ENCODE measurements around the gene ITPKC. TPM values are rescaled to one million over a fixed set of nuclear protein-coding genes. Genes with fewer than 3 reads are reported as not detected.

ITPKC gene
- total and polyA plus RNA-seq, 10 of the 15 experiments (the other 5 are each of a cell fraction or from before 2014, with no cell fraction given), result 0.03 to 6.4 (median 3.5) TPM

GRCh38 chr19:40690693-40691420 is 26.1 kb upstream of the ITPKC start (continued):
- TF ChIP-seq TAF1 (IDR thresholded peaks at IDR 0.05; ENCODE audit: borderline replicate concordance, low read depth, low read length) (no peak), ZZZ3 (IDR thresholded peaks at IDR 0.05; ENCODE audit: control insufficient read depth, insufficient read length, low read depth) (no peak), CEBPZ (IDR thresholded peaks at IDR 0.05; ENCODE audit: low read depth, low read length) (no peak), NR2C2 (IDR thresholded peaks at IDR 0.05; ENCODE audit: borderline replicate concordance, control insufficient read depth, insufficient read length, low read depth) (no peak), BMI1 (IDR thresholded peaks at IDR 0.05; ENCODE audit: borderline replicate concordance) (no peak), SPI1 (IDR thresholded peaks at IDR 0.05; ENCODE audit: borderline replicate concordance, insufficient read depth, low read depth, low read length) (no peak), ZSCAN29 (IDR thresholded peaks at IDR 0.05) (no peak), MYB (IDR thresholded peaks at IDR 0.05; ENCODE audit: borderline replicate concordance, low read depth, low read length) (no peak), ESRRA (IDR thresholded peaks at IDR 0.05; ENCODE audit: low read length) (no peak), BACH1 (IDR thresholded peaks at IDR 0.05; ENCODE audit: borderline replicate concordance) (peak; percentile 87), RCOR1 (conservative IDR thresholded peaks at IDR 0.05; ENCODE audit: low read depth, low read length) (no peak), MEF2B (IDR thresholded peaks at IDR 0.05; ENCODE audit: partially characterized antibody, poor library complexity, severe bottlenecking) (peak; percentile 4), RELA (IDR thresholded peaks at IDR 0.05; ENCODE audit: borderline replicate concordance, partially characterized antibody) (no peak), USF1 (IDR thresholded peaks at IDR 0.05; ENCODE audit: borderline replicate concordance, extremely low read length, insufficient read depth, low read depth, low read length) (peak; percentile 10), ATF3 (IDR thresholded peaks at IDR 0.05; ENCODE audit: borderline replicate concordance, extremely low read depth, low read depth, low read length) (no peak), SUZ12 (IDR thresholded peaks at IDR 0.05; ENCODE audit: unreplicated experiment) (no peak), PBX3 (IDR thresholded peaks at IDR 0.05; ENCODE audit: insufficient replicate concordance, low read depth, low read length) (no peak), TCF7 (IDR thresholded peaks at IDR 0.05; ENCODE audit: borderline replicate concordance) (no peak), JUNB (IDR thresholded peaks at IDR 0.05) (no peak), ZNF24 (IDR thresholded peaks at IDR 0.05) (no peak), PML (IDR thresholded peaks at IDR 0.05; ENCODE audit: low read length) (no peak), POLR2AphosphoS5 (IDR thresholded peaks at IDR 0.05; ENCODE audit: low read length) (no peak), KAT2A (conservative IDR thresholded peaks at IDR 0.05; ENCODE audit: control insufficient read depth, low read depth, low read length) (no peak), RAD51 (IDR thresholded peaks at IDR 0.05) (no peak)

Data from GM12878 (cell line).